Ovary (tissue), 9 donors: ENCODE data around the gene ADGRV1. TPM values are rescaled to one million over a fixed set of nuclear protein-coding genes. Genes with fewer than 3 reads are reported as not detected.
"Not testable (repeated sequence)": the region's sequence is repeated elsewhere in the genome, so short reads cannot be mapped to it uniquely, and the experiment has no call there.

Experiments used
- DNase-seq, 5 donors: peaks; one replicate each; pipeline ENCODE4 v3.0.0-alpha.2; 2019 to 2020
- H3K27ac ChIP-seq, 2 donors: fragments of 200-600 bp; one replicate each; pipeline versions ENCODE4 v1.5.1 to v1.8.0; 2019 to 2022
- H3K27me3 ChIP-seq: fragments of 200-600 bp; one replicate; pipeline ENCODE4 v1.8.0; 2022
- H3K36me3 ChIP-seq: fragments of 200-600 bp; sonication (generic); one replicate; pipeline ENCODE4 v1.5.1; 2019
- H3K4me1 ChIP-seq: one replicate; pipeline ENCODE4 v1.8.1; 2013; ENCODE audit warnings: mild to moderate bottlenecking, moderate library complexity; ENCODE audit not compliant: insufficient read depth
- H3K4me3 ChIP-seq: fragments of 200-600 bp; sonication (generic); one replicate; pipeline ENCODE4 v1.5.1; 2017
- H3K9me3 ChIP-seq, 2 donors: fragments of 200-600 bp in 1 of 2; sonication (generic) in 1 of 2; one replicate each; pipeline versions ENCODE4 v1.5.1 to v1.8.1; 2013 to 2019; ENCODE audit warnings: mild to moderate bottlenecking in 1 of 2, moderate library complexity in 1 of 2
- CTCF ChIP-seq, 3 donors: fragments of 450-650 bp in 2 of 3; fragments of 200-600 bp in 1 of 3; IDR thresholded peaks; one replicate each; pipeline versions ENCODE4 v1.5.1 to v1.8.0; 2016 to 2022; ENCODE audit warnings: antibody characterized with exemption in 3 of 3, mild to moderate bottlenecking in 1 of 3
- EP300 ChIP-seq: sonication (generic); formaldehyde crosslinking; IDR thresholded peaks from one replicate; pipeline ENCODE4 v1.6.1; 2017; ENCODE audit warnings: antibody characterized with exemption
- POLR2A ChIP-seq: fragments of 450-650 bp; IDR thresholded peaks from one replicate; pipeline ENCODE4 v1.6.1; 2017; ENCODE audit warnings: antibody characterized with exemption, mild to moderate bottlenecking, moderate library complexity
- WGBS, 3 donors: extraction: QIAGEN DNeasy Blood & Tissue Kit in 1 of 3; methylation state at CpG; one replicate each; pipeline versions ENCODE4 v1.1.5 to v1.1.7; 2013 to 2017; 5-methylcytosine and 5-hydroxymethylcytosine counted together
- intact Hi-C, 4 donors: fragments of 100-400 bp; cut with DNase I; formaldehyde crosslinking; loops; one replicate each; pipeline versions ENCODE4 v1.11.0 to v1.15.1; 2022 to 2023
- polyA plus RNA-seq, 2 donors: library from polyadenylated mRNA; stranded (reverse); fragments of 200-250 nt in 1 of 2; fragments of 350-450 nt in 1 of 2; fragmentation: Illumina TruSeq in 1 of 2; extraction: RNeasy Lipid Tissue Mini Kit (QIAGEN cat#74804) in 1 of 2; gene quantifications; one replicate each; pipeline ENCODE4 v1.2.3, GENCODE V29; 2013 to 2014
- total RNA-seq, 7 donors: library from RNA; depleted of rRNA in 2 of 7; stranded (reverse); fragments of >200 nt in 2 of 7; fragmentation: NEBNext Ultra II Directional in 3 of 7; extraction: Animal tissue kit (Norgen Biotek cat#: 25700) in 3 of 7; gene quantifications; one replicate each; pipeline versions ENCODE4 v1.1.0 to v1.2.4, GENCODE V29; 2016 to 2023
- donor health status: DM: no; HTN: no; CAD: no; lungs with moderate emphysema.
- donor health status: DM: no; HTN: no; CAD: no.
- donor health status: Bipolar disorder and iron deficiency.
- donor health status: DM: yes; HTN: yes; CAD: no.
- donor health status: DM: no; HTN: no; CAD: no.
- donor health status: DM: yes; HTN: yes; CAD: no.

Gene ADGRV1
- total and polyA plus RNA-seq, 9 donors: 0.21 to 2.7 (median 1.1) TPM

- intact Hi-C loops: no loop called here
- no peak for DNase-seq
- Histone ChIP-seq H3K4me3 (no peak overlapping the region), H3K4me1 (no peaks in the 10 kb centered on the region), H3K36me3 (no peaks in the 10 kb centered on the region), H3K9me3 (no peaks in the 10 kb centered on the region), H3K27ac (no peak overlapping the region), H3K27me3 (no peaks in the 10 kb centered on the region)
- no peak for TF ChIP-seq CTCF (IDR thresholded peaks at IDR 0.05)
- no peak for TF ChIP-seq EP300
- no peak for TF ChIP-seq POLR2A
- WGBS, 3 donors: 97 to 100% (median 98%) methylated on average over 1 of the region's 1 CpG
These were observed 452.4 kb downstream of the ADGRV1 start for GRCh38 chr5:91011029-91011428.

- 100% methylated on average over 1 of the region's 1 CpG for WGBS, 3 donors
- intact Hi-C loops, H3K4me3 ChIP-seq, H3K27me3 ChIP-seq, H3K36me3 ChIP-seq, H3K4me1 ChIP-seq, H3K9me3 ChIP-seq, H3K27ac ChIP-seq, DNase-seq: not testable (repeated sequence)
These were observed 454.3 kb downstream of the ADGRV1 start for GRCh38 chr5:91012867-91013266.

GRCh38 chr5:91016322-91016721 lies 457.7 kb downstream of the ADGRV1 start:
- Histone ChIP-seq H3K36me3 (no peaks in the 10 kb centered on the region), H3K9me3 (no peaks in the 10 kb centered on the region), H3K4me1 (no peaks in the 10 kb centered on the region), H3K27me3 (no peaks in the 10 kb centered on the region), H3K4me3 (no peak overlapping the region), H3K27ac (no peak overlapping the region)
- intact Hi-C loops: no loop called here
- no peak for DNase-seq
- TF ChIP-seq CTCF (IDR thresholded peaks at IDR 0.05) (no peak), POLR2A (no peak), EP300 (no peak)
- 98 to 100% (median 100%) methylated on average over 1 of the region's 1 CpG for WGBS, 3 donors

- no peak for DNase-seq
- H3K4me1 ChIP-seq: no peaks in the 10 kb centered on the region
- no peak overlapping the region for H3K4me3 ChIP-seq
- H3K27me3 ChIP-seq: no peaks in the 10 kb centered on the region
- no peak overlapping the region for H3K27ac ChIP-seq
- intact Hi-C loops: no loop called here
- H3K9me3 ChIP-seq: no peaks in the 10 kb centered on the region
- TF ChIP-seq POLR2A (no peak), EP300 (no peak), CTCF (IDR thresholded peaks at IDR 0.05) (no peak)
- 45 to 57% (median 48%) methylated on average over 4 of the region's 4 CpGs for WGBS, 3 donors
- H3K36me3 ChIP-seq: no peaks in the 10 kb centered on the region
These were observed 458.5 kb downstream of the ADGRV1 start for GRCh38 chr5:91016954-91017700.

GRCh38 chr5:91018200-91018599 lies 459.6 kb downstream of the ADGRV1 start:
- intact Hi-C loops: no loop called here
- H3K27ac ChIP-seq: no peak overlapping the region
- no peaks in the 10 kb centered on the region for H3K4me1 ChIP-seq
- TF ChIP-seq CTCF (IDR thresholded peaks at IDR 0.05) (no peak), EP300 (no peak), POLR2A (no peak)
- no peaks in the 10 kb centered on the region for H3K36me3 ChIP-seq
- H3K27me3 ChIP-seq: no peaks in the 10 kb centered on the region
- H3K9me3 ChIP-seq: no peaks in the 10 kb centered on the region
- no peak overlapping the region for H3K4me3 ChIP-seq
- DNase-seq: no peak
- WGBS, 3 donors: 29 to 44% (median 35%) methylated on average over 1 of the region's 1 CpG
